Fibroblast of lung (primary cell): ENCODE data around the gene SPIN1.

Source experiments
- EZH2 ChIP-seq: IDR thresholded peaks from 2 replicates; pipeline ENCODE4 v1.5.1; 2012; ENCODE audit warnings: low read length, control low read depth, mild to moderate bottlenecking; ENCODE audit errors: missing control alignments
- TF ChIP-seq, protein P1 (sequence below), 2 donors: IDR thresholded peaks in 1 of 2; conservative IDR thresholded peaks in 1 of 2; 1 replicate in 1 of 2; 2 replicates in 1 of 2; pipeline ENCODE4 v1.5.1; 2011 to 2012; ENCODE audit warnings: low read length in 2 of 2, control low read depth in 1 of 2, inconsistent platforms in 1 of 2, low read depth in 1 of 2, mild to moderate bottlenecking in 1 of 2

DNA sequence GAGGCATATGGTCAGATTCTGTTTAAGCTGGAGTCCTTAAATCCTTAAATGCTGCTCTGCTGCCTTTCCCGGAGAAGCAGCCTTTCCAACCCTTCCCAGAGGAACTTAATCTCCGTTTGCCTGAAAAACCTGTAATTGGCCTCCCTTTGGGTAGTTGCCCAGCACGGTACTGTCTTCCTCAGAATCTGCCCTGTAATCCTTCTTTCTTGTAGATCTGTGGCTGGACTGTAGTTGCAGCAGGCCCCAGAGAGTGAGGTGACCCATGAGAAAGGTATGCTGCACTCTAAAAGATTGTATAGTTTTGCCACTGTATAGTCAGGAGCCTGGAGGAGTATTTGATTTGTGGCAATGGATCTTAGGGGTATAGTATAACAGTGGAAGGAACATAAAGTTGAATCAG, 11.7 kb downstream of the SPIN1 start:
- TF ChIP-seq EZH2, result no peak
- TF ChIP-seq, protein P1, sequence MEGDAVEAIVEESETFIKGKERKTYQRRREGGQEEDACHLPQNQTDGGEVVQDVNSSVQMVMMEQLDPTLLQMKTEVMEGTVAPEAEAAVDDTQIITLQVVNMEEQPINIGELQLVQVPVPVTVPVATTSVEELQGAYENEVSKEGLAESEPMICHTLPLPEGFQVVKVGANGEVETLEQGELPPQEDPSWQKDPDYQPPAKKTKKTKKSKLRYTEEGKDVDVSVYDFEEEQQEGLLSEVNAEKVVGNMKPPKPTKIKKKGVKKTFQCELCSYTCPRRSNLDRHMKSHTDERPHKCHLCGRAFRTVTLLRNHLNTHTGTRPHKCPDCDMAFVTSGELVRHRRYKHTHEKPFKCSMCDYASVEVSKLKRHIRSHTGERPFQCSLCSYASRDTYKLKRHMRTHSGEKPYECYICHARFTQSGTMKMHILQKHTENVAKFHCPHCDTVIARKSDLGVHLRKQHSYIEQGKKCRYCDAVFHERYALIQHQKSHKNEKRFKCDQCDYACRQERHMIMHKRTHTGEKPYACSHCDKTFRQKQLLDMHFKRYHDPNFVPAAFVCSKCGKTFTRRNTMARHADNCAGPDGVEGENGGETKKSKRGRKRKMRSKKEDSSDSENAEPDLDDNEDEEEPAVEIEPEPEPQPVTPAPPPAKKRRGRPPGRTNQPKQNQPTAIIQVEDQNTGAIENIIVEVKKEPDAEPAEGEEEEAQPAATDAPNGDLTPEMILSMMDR (conservative IDR thresholded peaks at IDR 0.05 in 1 of 2, IDR thresholded peaks at IDR 0.05 in 1 of 2; ENCODE audit: low read depth in 1 of 2, low read length in 2 of 2), result no peak
